Osteoblast (primary cell): ENCODE data around the gene SCFD1. TPM values are rescaled to one million over a fixed set of nuclear protein-coding genes. Genes with fewer than 3 reads are reported as not detected.
"Not testable (repeated sequence)": the region's sequence is repeated elsewhere in the genome, so short reads cannot be mapped to it uniquely, and the experiment has no call there.

Experiments
- DNase-seq: peaks from one replicate; pipeline ENCODE4 v3.0.0; 2011; ENCODE audit warnings: low spot score, mixed read lengths; ENCODE audit not compliant: insufficient read length; ENCODE audit errors: missing footprints
- H2AFZ ChIP-seq: 2 replicates; pipeline ENCODE4 v1.6.0; 2011; ENCODE audit warnings: mild to moderate bottlenecking, low read length
- H3K27ac ChIP-seq: 2 replicates; pipeline ENCODE4 v1.5.1; 2011; ENCODE audit warnings: mild to moderate bottlenecking, low read depth, low read length, moderate library complexity
- H3K27me3 ChIP-seq: 2 replicates; pipeline ENCODE4 v1.6.0; 2012; ENCODE audit warnings: mild to moderate bottlenecking, control low read depth, inconsistent platforms, low read length, moderate library complexity; ENCODE audit not compliant: insufficient read depth
- H3K36me3 ChIP-seq: 2 replicates; pipeline ENCODE4 v1.5.1; 2011; ENCODE audit warnings: mild to moderate bottlenecking, low read length, control low read depth, moderate library complexity; ENCODE audit not compliant: insufficient read depth
- H3K4me1 ChIP-seq: 2 replicates; pipeline ENCODE4 v1.5.1; 2011; ENCODE audit warnings: mild to moderate bottlenecking, low read length, control low read depth, moderate library complexity; ENCODE audit not compliant: insufficient read depth
- H3K4me2 ChIP-seq: 2 replicates; pipeline ENCODE4 v1.6.0; 2011; ENCODE audit warnings: mild to moderate bottlenecking, low read length; ENCODE audit not compliant: insufficient read depth
- H3K4me3 ChIP-seq: fragments of 200-600 bp; sonication (generic); 3 replicates; pipeline ENCODE4 v1.5.1; 2012; ENCODE audit warnings: mild to moderate bottlenecking, low read length, inconsistent platforms; ENCODE audit not compliant: insufficient read depth
- H3K79me2 ChIP-seq: 2 replicates; pipeline ENCODE4 v1.6.0; 2012; ENCODE audit warnings: mild to moderate bottlenecking, low read length, control low read depth, inconsistent platforms; ENCODE audit not compliant: insufficient read depth
- H3K9me3 ChIP-seq: 2 replicates; pipeline ENCODE4 v1.5.1; 2011; ENCODE audit warnings: low read depth, low read length, control low read depth
- H4K20me1 ChIP-seq: 2 replicates; pipeline ENCODE4 v1.6.0; 2012; ENCODE audit warnings: mild to moderate bottlenecking, low read length, control low read depth; ENCODE audit not compliant: insufficient read depth
- CTCF ChIP-seq: IDR thresholded peaks from 2 replicates; pipeline ENCODE4 v1.5.1; 2011; ENCODE audit warnings: mild to moderate bottlenecking, low read depth, low read length, moderate library complexity; ENCODE audit errors: extremely low read depth
- total RNA-seq: library from RNA; depleted of rRNA; stranded (reverse); fragments of >200 nt; gene quantifications from 2 replicates; pipeline ENCODE4 v1.2.3, GENCODE V29; 2012

SCFD1 gene
- 136 and 141 TPM in 2 replicates for total RNA-seq

- peak; percentile 87 for DNase-seq
- Histone ChIP-seq H3K27me3 (no peaks in the 10 kb centered on the region), H3K36me3 (no peaks in the 10 kb centered on the region), H3K4me3 (peak within 1 kb of the TSS; percentile 96), H4K20me1 (peaks cover 26% of the 10 kb centered on the region), H3K4me1 (peaks cover 24% of the 10 kb centered on the region), H3K9me3 (no peaks in the 10 kb centered on the region), H3K4me2 (peak within 1 kb of the TSS; percentile 94), H2AFZ (peak within 1 kb of the TSS; percentile 96), H3K79me2 (peaks cover 49% of the 10 kb centered on the region), H3K27ac (peak within 1 kb of the TSS; percentile 97)
- TF ChIP-seq CTCF = no peak
Measured at GRCh38 chr14:30621940-30622830, at the start of gene SCFD1. Gene SCFD1, plus strand, starts transcription at chr14:30622319. Its CDS starts 20 bp downstream, at chr14:30622339.

- no peak overlapping the region for H2AFZ ChIP-seq
- no peaks in the 10 kb centered on the region for H3K36me3 ChIP-seq
- no peaks in the 10 kb centered on the region for H3K9me3 ChIP-seq
- TF ChIP-seq CTCF = no peak
- peaks cover 100% of the 10 kb centered on the region for H3K79me2 ChIP-seq
- DNase-seq = no peak
- no peaks in the 10 kb centered on the region for H3K27me3 ChIP-seq
- peak overlapping the region; percentile 2 for H3K27ac ChIP-seq
- H3K4me1 ChIP-seq = peaks cover 17% of the 10 kb centered on the region
- no peak overlapping the region for H3K4me2 ChIP-seq
- H4K20me1 ChIP-seq = peaks cover 6% of the 10 kb centered on the region
- H3K4me3 ChIP-seq = no peak overlapping the region
Measured at GRCh38 chr14:30572771-30573170, 49.3 kb upstream of the SCFD1 start.

- H3K36me3 ChIP-seq = no peaks in the 10 kb centered on the region
- no peaks in the 10 kb centered on the region for H3K9me3 ChIP-seq
- no peak overlapping the region for H3K4me3 ChIP-seq
- H2AFZ ChIP-seq = no peak overlapping the region
- H3K79me2 ChIP-seq = peaks cover 100% of the 10 kb centered on the region
- H3K27me3 ChIP-seq = no peaks in the 10 kb centered on the region
- H4K20me1 ChIP-seq = peaks cover 4% of the 10 kb centered on the region
- H3K4me2 ChIP-seq = no peak overlapping the region
- H3K27ac ChIP-seq = peak overlapping the region; percentile 3
- H3K4me1 ChIP-seq = peaks cover 17% of the 10 kb centered on the region
- no peak for TF ChIP-seq CTCF
- peak; percentile 37 for DNase-seq
Measured at GRCh38 chr14:30573226-30573814, 48.8 kb upstream of the SCFD1 start.

- Histone ChIP-seq H2AFZ (no peak overlapping the region), H3K36me3 (no peaks in the 10 kb centered on the region), H3K4me2 (no peak overlapping the region), H3K9me3 (no peaks in the 10 kb centered on the region), H3K4me3 (no peak overlapping the region), H3K4me1 (peaks cover 17% of the 10 kb centered on the region), H4K20me1 (peaks cover 4% of the 10 kb centered on the region), H3K79me2 (peaks cover 100% of the 10 kb centered on the region), H3K27me3 (no peaks in the 10 kb centered on the region), H3K27ac (no peak overlapping the region)
- no peak for DNase-seq
- TF ChIP-seq CTCF = no peak
Measured at GRCh38 chr14:30573966-30574365, 48.2 kb upstream of the SCFD1 start.

- H3K79me2 ChIP-seq = peaks cover 100% of the 10 kb centered on the region
- peaks cover 11% of the 10 kb centered on the region for H3K4me1 ChIP-seq
- H3K9me3 ChIP-seq, DNase-seq, H3K27ac ChIP-seq, H3K4me2 ChIP-seq, H3K4me3 ChIP-seq, H3K36me3 ChIP-seq, H3K27me3 ChIP-seq, H2AFZ ChIP-seq, H4K20me1 ChIP-seq: not testable (repeated sequence)
Measured at GRCh38 chr14:30574777-30575176, 47.3 kb upstream of the SCFD1 start.

GRCh38 chr14:30576333-30576732, 45.8 kb upstream of the SCFD1 start:
- not testable (repeated sequence) for H3K27me3 ChIP-seq, H3K4me1 ChIP-seq, H2AFZ ChIP-seq, H3K9me3 ChIP-seq, H3K36me3 ChIP-seq, DNase-seq, H4K20me1 ChIP-seq, H3K27ac ChIP-seq, H3K4me3 ChIP-seq, H3K4me2 ChIP-seq
- peaks cover 100% of the 10 kb centered on the region for H3K79me2 ChIP-seq
